Fibroblast of skin of right biceps (primary cell): ENCODE results near the gene EPHB2.
"Not testable (repeated sequence)": the region's sequence is repeated elsewhere in the genome, so short reads cannot be mapped to it uniquely, and the experiment has no call there.

Source experiments
- DNase-seq: peaks from one replicate; pipeline ENCODE4 v3.0.0-alpha.2; 2013

The EPHB2 gene

GRCh38 chr1:22920734-22921451 lies 210.3 kb downstream of the EPHB2 start:
- DNase-seq = no peak

GRCh38 chr1:22921452-22922126 lies 210.9 kb downstream of the EPHB2 start:
- no peak for DNase-seq

GRCh38 chr1:22922640-22923039 lies 212.0 kb downstream of the EPHB2 start:
- peak; percentile 34 for DNase-seq

- DNase-seq = peak; percentile 7
These were observed 214.5 kb downstream of the EPHB2 start for GRCh38 chr1:22925111-22925510.

GRCh38 chr1:22930240-22930912 lies 219.7 kb downstream of the EPHB2 start:
- DNase-seq = peak; percentile 46

- DNase-seq = no peak
These were observed 222.3 kb downstream of the EPHB2 start for GRCh38 chr1:22932803-22933470.

- DNase-seq = no peak
These were observed 224.8 kb downstream of the EPHB2 start for GRCh38 chr1:22935433-22935832.

GRCh38 chr1:22936681-22937080 lies 226.0 kb downstream of the EPHB2 start:
- DNase-seq = no peak

- no peak for DNase-seq
These were observed 230.6 kb downstream of the EPHB2 start for GRCh38 chr1:22941257-22941656.

- DNase-seq = no peak
These were observed 233.9 kb downstream of the EPHB2 start for GRCh38 chr1:22944346-22945055.

- DNase-seq = not testable (repeated sequence)
These were observed 234.5 kb downstream of the EPHB2 start for GRCh38 chr1:22945171-22945570.

GRCh38 chr1:22949822-22950331 lies 239.2 kb downstream of the EPHB2 start:
- DNase-seq = no peak

GRCh38 chr1:22951796-22952195 lies 241.2 kb downstream of the EPHB2 start:
- no peak for DNase-seq

- no peak for DNase-seq
These were observed 242.0 kb downstream of the EPHB2 start for GRCh38 chr1:22952694-22953056.

- DNase-seq = no peak
These were observed 242.6 kb downstream of the EPHB2 start for GRCh38 chr1:22953057-22953739.

- DNase-seq = no peak
These were observed 243.1 kb downstream of the EPHB2 start for GRCh38 chr1:22953740-22954141.

GRCh38 chr1:22955146-22955545 lies 244.5 kb downstream of the EPHB2 start:
- DNase-seq = no peak

- DNase-seq = no peak
These were observed 246.4 kb downstream of the EPHB2 start for GRCh38 chr1:22957066-22957465.

GRCh38 chr1:22958556-22958955 lies 247.9 kb downstream of the EPHB2 start:
- DNase-seq = no peak

- DNase-seq = no peak
These were observed 249.1 kb downstream of the EPHB2 start for GRCh38 chr1:22959545-22960360.

GRCh38 chr1:22962558-22962957 lies 251.9 kb downstream of the EPHB2 start:
- DNase-seq = no peak
